Measurements from ENCODE around the gene ANKRD30A.

DNA sequence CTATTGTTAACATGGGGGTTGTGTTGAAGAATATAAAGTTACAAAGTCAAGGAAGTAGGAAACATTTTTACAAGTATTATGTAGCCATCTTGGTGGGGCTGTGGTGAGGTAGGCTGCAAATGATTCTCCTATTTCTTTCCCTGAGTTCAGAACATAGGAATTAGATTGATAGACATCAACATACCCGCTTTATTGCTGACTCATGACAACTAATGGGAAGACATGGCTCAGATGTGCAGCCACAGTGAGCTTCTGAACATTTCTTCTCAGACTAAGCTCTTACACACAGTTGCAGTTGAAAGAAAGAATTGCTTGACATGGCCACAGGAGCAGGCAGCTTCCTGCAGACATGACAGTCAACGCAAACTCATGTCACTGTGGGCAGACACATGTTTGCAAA is 110.7 kb downstream of the ANKRD30A start:
- TF ChIP-seq SIN3A (IDR thresholded peaks at IDR 0.05; ENCODE audit: borderline replicate concordance, insufficient read depth, low read length) (no peak), TAF1 (IDR thresholded peaks at IDR 0.05; ENCODE audit: borderline replicate concordance, insufficient read depth, low read length) (no peak), POLR2AphosphoS5 (IDR thresholded peaks at IDR 0.05; ENCODE audit: low read depth, low read length) (no peak)

Data from PFSK-1 (cell line).